ENCODE results near the gene PICALM. TPM values are rescaled to one million over a fixed set of nuclear protein-coding genes. Genes with fewer than 3 reads are reported as not detected.
"Not testable (repeated sequence)": the region's sequence is repeated elsewhere in the genome, so short reads cannot be mapped to it uniquely, and the experiment has no call there.

Gene PICALM
- total RNA-seq, 1 experiment from 2014 or later, result 566 TPM

DNA sequence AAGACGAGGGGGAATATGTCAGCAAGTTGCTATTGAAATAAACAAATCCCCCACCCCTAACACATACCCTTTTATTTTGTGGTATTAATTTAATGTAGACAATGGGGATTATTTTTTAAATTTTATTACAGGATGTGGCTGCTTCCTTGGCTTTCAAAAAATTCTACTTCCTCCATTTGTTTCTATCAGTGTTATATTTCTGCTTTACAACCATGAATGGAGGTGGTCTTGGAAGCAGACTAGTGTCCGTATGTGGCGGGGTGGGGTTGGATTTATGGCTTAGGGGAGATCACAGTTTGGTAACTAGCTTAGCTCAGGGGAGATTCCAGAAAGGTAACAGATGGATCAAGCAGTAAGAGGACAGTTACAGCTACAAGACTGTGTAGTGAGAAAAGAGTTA lies 39.3 kb upstream of the PICALM start:
- Histone ChIP-seq H3K4me1 (ENCODE audit: low read length) (peaks cover 17% of the 10 kb centered on the region), H4K20me1 (ENCODE audit: insufficient read depth, low read depth, low read length) (no peaks in the 10 kb centered on the region), H3K4me3 (ENCODE audit: low read length) (no peak overlapping the region), H3K27me3 (ENCODE audit: low read length) (no peaks in the 10 kb centered on the region), H3K9me2 (replicated peaks; ENCODE audit: insufficient read depth, low read length) (no peaks in the 10 kb centered on the region), H3K27ac (ENCODE audit: low read length) (no peak overlapping the region), H3K36me3 (ENCODE audit: insufficient read depth, low read length) (no peaks in the 10 kb centered on the region), H2AFZ (ENCODE audit: low read length) (peak overlapping the region; percentile 24; the same call in 1 of the 2 replicates), H3K79me2 (ENCODE audit: low read length) (no peaks in the 10 kb centered on the region), H3K4me2 (ENCODE audit: low read depth, low read length, poor library complexity, severe bottlenecking) (no peak overlapping the region), H3K9ac (ENCODE audit: low read length) (no peak overlapping the region), H3K9me3 (ENCODE audit: low read length) (no peaks in the 10 kb centered on the region)
- no peak for DNase-seq

GRCh38 chr11:86106916-86107315 lies 38.0 kb upstream of the PICALM start:
- Histone ChIP-seq H3K27ac (ENCODE audit: low read length) (no peak overlapping the region), H3K9ac (ENCODE audit: low read length) (no peak overlapping the region), H3K79me2 (ENCODE audit: low read length) (no peaks in the 10 kb centered on the region), H4K20me1 (ENCODE audit: insufficient read depth, low read depth, low read length) (no peaks in the 10 kb centered on the region), H3K9me2 (replicated peaks; ENCODE audit: insufficient read depth, low read length) (no peaks in the 10 kb centered on the region), H3K27me3 (ENCODE audit: low read length) (no peaks in the 10 kb centered on the region), H3K4me3 (ENCODE audit: low read length) (no peak overlapping the region), H2AFZ (ENCODE audit: low read length) (no peak overlapping the region), H3K9me3 (ENCODE audit: low read length) (no peaks in the 10 kb centered on the region), H3K4me2 (ENCODE audit: low read depth, low read length, poor library complexity, severe bottlenecking) (no peak overlapping the region), H3K4me1 (ENCODE audit: low read length) (peaks cover 13% of the 10 kb centered on the region), H3K36me3 (ENCODE audit: insufficient read depth, low read length) (no peaks in the 10 kb centered on the region)
- no peak for DNase-seq

DNA sequence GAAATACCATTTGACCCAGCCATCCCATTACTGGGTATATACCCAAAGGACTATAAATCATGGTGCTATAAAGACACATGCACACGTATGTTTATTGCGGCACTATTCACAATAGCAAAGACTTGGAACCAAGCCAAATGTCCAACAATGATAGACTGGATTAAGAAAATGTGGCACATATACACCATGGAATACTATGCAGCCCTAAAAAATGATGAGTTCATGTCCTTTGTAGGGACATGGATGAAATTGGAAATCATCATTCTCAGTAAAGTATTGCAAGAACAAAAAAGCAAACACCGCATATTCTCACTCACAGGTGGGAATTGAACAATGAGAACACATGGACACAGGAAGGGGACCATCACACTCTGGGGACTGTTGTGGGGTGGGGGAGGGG lies 37.1 kb upstream of the PICALM start:
- not testable (repeated sequence) for H3K79me2 ChIP-seq (ENCODE audit: low read length); H3K4me2 ChIP-seq (ENCODE audit: low read depth, low read length, poor library complexity, severe bottlenecking); H3K27me3 ChIP-seq (ENCODE audit: low read length); H3K4me3 ChIP-seq (ENCODE audit: low read length); H3K36me3 ChIP-seq (ENCODE audit: insufficient read depth, low read length); H3K9me3 ChIP-seq (ENCODE audit: low read length); H3K9me2 ChIP-seq (replicated peaks; ENCODE audit: insufficient read depth, low read length); H3K27ac ChIP-seq (ENCODE audit: low read length); DNase-seq; H3K9ac ChIP-seq (ENCODE audit: low read length); H4K20me1 ChIP-seq (ENCODE audit: insufficient read depth, low read depth, low read length); H2AFZ ChIP-seq (ENCODE audit: low read length)
- H3K4me1 ChIP-seq (ENCODE audit: low read length), result peaks cover 13% of the 10 kb centered on the region

DNA sequence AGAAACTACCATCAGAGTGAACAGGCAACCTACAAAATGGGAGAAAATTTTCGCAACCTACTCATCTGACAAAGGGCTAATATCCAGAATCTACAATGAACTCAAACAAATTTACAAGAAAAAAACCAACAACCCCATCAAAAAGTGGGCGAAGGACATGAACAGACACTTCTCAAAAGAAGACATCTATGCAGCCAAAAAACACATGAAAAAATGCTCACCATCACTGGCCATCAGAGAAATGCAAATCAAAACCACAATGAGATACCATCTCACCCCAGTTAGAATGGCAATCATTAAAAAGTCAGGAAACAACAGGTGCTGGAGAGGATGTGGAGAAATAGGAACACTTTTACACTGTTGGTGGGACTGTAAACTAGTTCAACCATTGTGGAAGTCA lies 36.7 kb upstream of the PICALM start:
- H3K4me3 ChIP-seq (ENCODE audit: low read length); H3K9me2 ChIP-seq (replicated peaks; ENCODE audit: insufficient read depth, low read length); H3K9me3 ChIP-seq (ENCODE audit: low read length); H2AFZ ChIP-seq (ENCODE audit: low read length); H3K4me2 ChIP-seq (ENCODE audit: low read depth, low read length, poor library complexity, severe bottlenecking); H3K27ac ChIP-seq (ENCODE audit: low read length); H3K36me3 ChIP-seq (ENCODE audit: insufficient read depth, low read length); H4K20me1 ChIP-seq (ENCODE audit: insufficient read depth, low read depth, low read length); H3K79me2 ChIP-seq (ENCODE audit: low read length); H3K9ac ChIP-seq (ENCODE audit: low read length); H3K27me3 ChIP-seq (ENCODE audit: low read length); DNase-seq: not testable (repeated sequence)
- H3K4me1 ChIP-seq (ENCODE audit: low read length), result peaks cover 13% of the 10 kb centered on the region

- no peak for DNase-seq
- Histone ChIP-seq H4K20me1 (ENCODE audit: insufficient read depth, low read depth, low read length) (no peaks in the 10 kb centered on the region), H3K4me3 (ENCODE audit: low read length) (no peak overlapping the region), H2AFZ (ENCODE audit: low read length) (no peak overlapping the region), H3K9me2 (replicated peaks; ENCODE audit: insufficient read depth, low read length) (no peaks in the 10 kb centered on the region), H3K4me1 (ENCODE audit: low read length) (peaks cover 18% of the 10 kb centered on the region), H3K4me2 (ENCODE audit: low read depth, low read length, poor library complexity, severe bottlenecking) (no peak overlapping the region), H3K9ac (ENCODE audit: low read length) (no peak overlapping the region), H3K27ac (ENCODE audit: low read length) (no peak overlapping the region), H3K27me3 (ENCODE audit: low read length) (no peaks in the 10 kb centered on the region), H3K9me3 (ENCODE audit: low read length) (no peaks in the 10 kb centered on the region), H3K36me3 (ENCODE audit: insufficient read depth, low read length) (no peaks in the 10 kb centered on the region), H3K79me2 (ENCODE audit: low read length) (no peaks in the 10 kb centered on the region)
Measured at GRCh38 chr11:86103808-86104207, 34.9 kb upstream of the PICALM start.

GRCh38 chr11:86101941-86102407 lies 33.1 kb upstream of the PICALM start:
- no peaks in the 10 kb centered on the region for H3K27me3 ChIP-seq (ENCODE audit: low read length)
- H3K4me2 ChIP-seq (ENCODE audit: low read depth, low read length, poor library complexity, severe bottlenecking), result no peak overlapping the region
- no peaks in the 10 kb centered on the region for H3K36me3 ChIP-seq (ENCODE audit: insufficient read depth, low read length)
- no peaks in the 10 kb centered on the region for H3K9me3 ChIP-seq (ENCODE audit: low read length)
- no peak overlapping the region for H3K9ac ChIP-seq (ENCODE audit: low read length)
- peak overlapping the region; percentile 2; the same call in 1 of the 2 replicates for H2AFZ ChIP-seq (ENCODE audit: low read length)
- no peaks in the 10 kb centered on the region for H3K79me2 ChIP-seq (ENCODE audit: low read length)
- H3K9me2 ChIP-seq (replicated peaks; ENCODE audit: insufficient read depth, low read length), result no peaks in the 10 kb centered on the region
- H3K4me1 ChIP-seq (ENCODE audit: low read length), result peaks cover 9% of the 10 kb centered on the region
- no peak overlapping the region for H3K27ac ChIP-seq (ENCODE audit: low read length)
- no peak overlapping the region for H3K4me3 ChIP-seq (ENCODE audit: low read length)
- no peaks in the 10 kb centered on the region for H4K20me1 ChIP-seq (ENCODE audit: insufficient read depth, low read depth, low read length)
- no peak for DNase-seq

- Histone ChIP-seq H3K27me3 (ENCODE audit: low read length) (no peaks in the 10 kb centered on the region), H4K20me1 (ENCODE audit: insufficient read depth, low read depth, low read length) (no peaks in the 10 kb centered on the region), H3K4me1 (ENCODE audit: low read length) (peaks cover 9% of the 10 kb centered on the region), H3K27ac (ENCODE audit: low read length) (no peak overlapping the region), H3K4me2 (ENCODE audit: low read depth, low read length, poor library complexity, severe bottlenecking) (no peak overlapping the region), H3K79me2 (ENCODE audit: low read length) (no peaks in the 10 kb centered on the region), H3K9ac (ENCODE audit: low read length) (no peak overlapping the region), H3K9me3 (ENCODE audit: low read length) (no peaks in the 10 kb centered on the region), H2AFZ (ENCODE audit: low read length) (0 out of 2 replicates have a peak overlapping the region, but pooled peaks have one; percentile 2), H3K4me3 (ENCODE audit: low read length) (no peak overlapping the region), H3K36me3 (ENCODE audit: insufficient read depth, low read length) (no peaks in the 10 kb centered on the region), H3K9me2 (replicated peaks; ENCODE audit: insufficient read depth, low read length) (no peaks in the 10 kb centered on the region)
- DNase-seq, result no peak
Measured at GRCh38 chr11:86101493-86101892, 32.6 kb upstream of the PICALM start.

GRCh38 chr11:86099874-86100273 lies 31.0 kb upstream of the PICALM start:
- H3K4me3 ChIP-seq (ENCODE audit: low read length), result no peak overlapping the region
- no peak overlapping the region for H3K27ac ChIP-seq (ENCODE audit: low read length)
- no peak overlapping the region for H3K9ac ChIP-seq (ENCODE audit: low read length)
- no peaks in the 10 kb centered on the region for H3K27me3 ChIP-seq (ENCODE audit: low read length)
- peak; percentile 78 for DNase-seq
- no peaks in the 10 kb centered on the region for H4K20me1 ChIP-seq (ENCODE audit: insufficient read depth, low read depth, low read length)
- H3K4me1 ChIP-seq (ENCODE audit: low read length), result peaks cover 9% of the 10 kb centered on the region
- peak overlapping the region; percentile 33 for H3K4me2 ChIP-seq (ENCODE audit: low read depth, low read length, poor library complexity, severe bottlenecking)
- no peaks in the 10 kb centered on the region for H3K79me2 ChIP-seq (ENCODE audit: low read length)
- H2AFZ ChIP-seq (ENCODE audit: low read length), result peak overlapping the region; percentile 53
- no peaks in the 10 kb centered on the region for H3K9me2 ChIP-seq (replicated peaks; ENCODE audit: insufficient read depth, low read length)
- H3K9me3 ChIP-seq (ENCODE audit: low read length), result no peaks in the 10 kb centered on the region
- no peaks in the 10 kb centered on the region for H3K36me3 ChIP-seq (ENCODE audit: insufficient read depth, low read length)

- Histone ChIP-seq H3K36me3 (ENCODE audit: insufficient read depth, low read length) (no peaks in the 10 kb centered on the region), H3K79me2 (ENCODE audit: low read length) (no peaks in the 10 kb centered on the region), H3K4me2 (ENCODE audit: low read depth, low read length, poor library complexity, severe bottlenecking) (no peak overlapping the region), H2AFZ (ENCODE audit: low read length) (peak overlapping the region; percentile 53), H3K9me2 (replicated peaks; ENCODE audit: insufficient read depth, low read length) (no peaks in the 10 kb centered on the region), H4K20me1 (ENCODE audit: insufficient read depth, low read depth, low read length) (no peaks in the 10 kb centered on the region), H3K4me3 (ENCODE audit: low read length) (no peak overlapping the region), H3K27ac (ENCODE audit: low read length) (no peak overlapping the region), H3K4me1 (ENCODE audit: low read length) (peaks cover 9% of the 10 kb centered on the region), H3K9ac (ENCODE audit: low read length) (no peak overlapping the region), H3K9me3 (ENCODE audit: low read length) (no peaks in the 10 kb centered on the region), H3K27me3 (ENCODE audit: low read length) (no peaks in the 10 kb centered on the region)
- no peak for DNase-seq
Measured at GRCh38 chr11:86097980-86098379, 29.1 kb upstream of the PICALM start.

Data from Karpas-422 (cell line).